ENCODE measurements around the gene GUSB.
"Not testable (repeated sequence)": the region's sequence is repeated elsewhere in the genome, so short reads cannot be mapped to it uniquely, and the experiment has no call there.

GUSB gene

GRCh38 chr7:65974876-65975275, 7.1 kb downstream of the GUSB start:
- DNase-seq = no peak

- no peak for DNase-seq
These were observed 7.7 kb downstream of the GUSB start for GRCh38 chr7:65974191-65974801.

GRCh38 chr7:65972976-65973375, 9.0 kb downstream of the GUSB start:
- DNase-seq = no peak

GRCh38 chr7:65971021-65971420, 11.0 kb downstream of the GUSB start:
- DNase-seq = no peak

GRCh38 chr7:65968256-65969185, 13.5 kb downstream of the GUSB start:
- DNase-seq = no peak

- DNase-seq = no peak
These were observed 14.5 kb downstream of the GUSB start for GRCh38 chr7:65967361-65968155.

GRCh38 chr7:65966146-65966545, 15.9 kb downstream of the GUSB start:
- DNase-seq = no peak

- DNase-seq = not testable (repeated sequence)
These were observed 17.3 kb downstream of the GUSB start for GRCh38 chr7:65964671-65965070.

GRCh38 chr7:65962033-65962432, 20.0 kb downstream of the GUSB start:
- DNase-seq = no peak

GRCh38 chr7:65960351-65961074, 21.5 kb downstream of the GUSB start:
- DNase-seq = no peak

- DNase-seq = no peak
These were observed 26.3 kb downstream of the GUSB start for GRCh38 chr7:65955718-65956117.

- DNase-seq = no peak
These were observed 28.0 kb downstream of the GUSB start for GRCh38 chr7:65953890-65954450.

GRCh38 chr7:65953001-65953720, 28.9 kb downstream of the GUSB start:
- no peak for DNase-seq

GRCh38 chr7:65951837-65952578, 30.0 kb downstream of the GUSB start:
- DNase-seq = no peak

GRCh38 chr7:65946904-65947303, 35.1 kb downstream of the GUSB start:
- no peak for DNase-seq

- not testable (repeated sequence) for DNase-seq
These were observed 36.2 kb downstream of the GUSB start for GRCh38 chr7:65945787-65946186.

GRCh38 chr7:65938336-65938895, 43.6 kb downstream of the GUSB start:
- DNase-seq = no peak

- no peak for DNase-seq
These were observed 44.7 kb downstream of the GUSB start for GRCh38 chr7:65937296-65937695.

GRCh38 chr7:65931685-65932084, 50.3 kb downstream of the GUSB start:
- no peak for DNase-seq
